ENCODE measurements around the gene IL36G.

DNA sequence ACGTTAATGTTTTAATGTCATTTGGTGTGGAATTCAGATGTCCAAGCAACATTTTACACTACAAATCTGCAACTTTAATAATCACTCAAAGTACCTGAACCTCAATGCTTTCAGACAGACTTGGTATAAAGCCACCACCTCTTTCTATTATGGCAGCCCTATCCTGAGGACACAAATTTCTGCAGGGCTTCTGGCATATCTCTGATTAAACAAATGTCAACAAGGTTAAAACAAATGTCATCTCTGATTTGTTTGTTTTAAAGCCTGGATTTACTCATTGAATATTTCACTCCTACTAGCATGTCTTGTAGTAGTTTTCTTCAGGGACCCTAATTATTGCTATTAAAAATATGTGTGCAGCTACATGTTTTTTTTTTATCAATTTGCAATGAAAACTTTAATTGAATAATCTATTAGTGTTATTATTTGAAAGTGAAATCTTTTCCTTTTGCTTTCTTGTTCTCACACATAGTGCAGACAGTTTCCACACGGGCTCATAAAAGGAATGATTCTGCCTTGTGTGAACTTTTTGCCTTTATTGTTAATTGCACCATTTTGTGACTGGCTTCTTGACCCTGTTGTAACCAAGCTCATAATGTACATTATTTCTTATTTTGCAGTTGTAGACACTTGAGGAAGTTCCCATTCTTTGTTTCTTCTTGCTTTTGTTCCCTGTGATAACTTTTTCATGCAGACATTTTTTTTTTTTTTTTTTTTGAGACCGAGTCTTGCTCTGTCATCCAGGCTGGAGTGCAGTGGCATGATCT lies 36.8 kb upstream of the IL36G start:
- TF ChIP-seq, protein P1, sequence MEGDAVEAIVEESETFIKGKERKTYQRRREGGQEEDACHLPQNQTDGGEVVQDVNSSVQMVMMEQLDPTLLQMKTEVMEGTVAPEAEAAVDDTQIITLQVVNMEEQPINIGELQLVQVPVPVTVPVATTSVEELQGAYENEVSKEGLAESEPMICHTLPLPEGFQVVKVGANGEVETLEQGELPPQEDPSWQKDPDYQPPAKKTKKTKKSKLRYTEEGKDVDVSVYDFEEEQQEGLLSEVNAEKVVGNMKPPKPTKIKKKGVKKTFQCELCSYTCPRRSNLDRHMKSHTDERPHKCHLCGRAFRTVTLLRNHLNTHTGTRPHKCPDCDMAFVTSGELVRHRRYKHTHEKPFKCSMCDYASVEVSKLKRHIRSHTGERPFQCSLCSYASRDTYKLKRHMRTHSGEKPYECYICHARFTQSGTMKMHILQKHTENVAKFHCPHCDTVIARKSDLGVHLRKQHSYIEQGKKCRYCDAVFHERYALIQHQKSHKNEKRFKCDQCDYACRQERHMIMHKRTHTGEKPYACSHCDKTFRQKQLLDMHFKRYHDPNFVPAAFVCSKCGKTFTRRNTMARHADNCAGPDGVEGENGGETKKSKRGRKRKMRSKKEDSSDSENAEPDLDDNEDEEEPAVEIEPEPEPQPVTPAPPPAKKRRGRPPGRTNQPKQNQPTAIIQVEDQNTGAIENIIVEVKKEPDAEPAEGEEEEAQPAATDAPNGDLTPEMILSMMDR (IDR thresholded peaks at IDR 0.05) = no peak
- TF ChIP-seq POLR2A (IDR thresholded peaks at IDR 0.05) = no peak
